Peyer's patch (tissue), 4 donors: Measurements from ENCODE around the gene FOXP4.

Experiments
- POLR2A ChIP-seq, 2 donors: fragments of 450-650 bp; IDR thresholded peaks; one replicate each; pipeline ENCODE4 v1.5.1; 2017; ENCODE audit warnings: antibody characterized with exemption in 2 of 2, mild to moderate bottlenecking in 2 of 2, moderate library complexity in 2 of 2
- TF ChIP-seq, protein P1 (sequence below), 6 experiments: fragments of 450-650 bp in 4 of 6; fragments of 200-600 bp in 2 of 6; sonication (generic) in 1 of 6; IDR thresholded peaks; one replicate each; pipeline ENCODE4 v1.5.1; 2017 to 2019; ENCODE audit warnings: antibody characterized with exemption in 6 of 6, mild to moderate bottlenecking in 3 of 6, moderate library complexity in 1 of 6

- TF ChIP-seq, protein P1, sequence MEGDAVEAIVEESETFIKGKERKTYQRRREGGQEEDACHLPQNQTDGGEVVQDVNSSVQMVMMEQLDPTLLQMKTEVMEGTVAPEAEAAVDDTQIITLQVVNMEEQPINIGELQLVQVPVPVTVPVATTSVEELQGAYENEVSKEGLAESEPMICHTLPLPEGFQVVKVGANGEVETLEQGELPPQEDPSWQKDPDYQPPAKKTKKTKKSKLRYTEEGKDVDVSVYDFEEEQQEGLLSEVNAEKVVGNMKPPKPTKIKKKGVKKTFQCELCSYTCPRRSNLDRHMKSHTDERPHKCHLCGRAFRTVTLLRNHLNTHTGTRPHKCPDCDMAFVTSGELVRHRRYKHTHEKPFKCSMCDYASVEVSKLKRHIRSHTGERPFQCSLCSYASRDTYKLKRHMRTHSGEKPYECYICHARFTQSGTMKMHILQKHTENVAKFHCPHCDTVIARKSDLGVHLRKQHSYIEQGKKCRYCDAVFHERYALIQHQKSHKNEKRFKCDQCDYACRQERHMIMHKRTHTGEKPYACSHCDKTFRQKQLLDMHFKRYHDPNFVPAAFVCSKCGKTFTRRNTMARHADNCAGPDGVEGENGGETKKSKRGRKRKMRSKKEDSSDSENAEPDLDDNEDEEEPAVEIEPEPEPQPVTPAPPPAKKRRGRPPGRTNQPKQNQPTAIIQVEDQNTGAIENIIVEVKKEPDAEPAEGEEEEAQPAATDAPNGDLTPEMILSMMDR (IDR thresholded peaks at IDR 0.05) = no peak
- no peak for TF ChIP-seq POLR2A (IDR thresholded peaks at IDR 0.05)
Observed at GRCh38 chr6:41587131-41587879, 41.1 kb downstream of the FOXP4 start.
